Measurements from ENCODE around the gene CTDP1. TPM values are rescaled to one million over a fixed set of nuclear protein-coding genes. Genes with fewer than 3 reads are reported as not detected.

The CTDP1 gene
- total RNA-seq, 1 experiment from 2014 or later: 24.9 TPM

DNA sequence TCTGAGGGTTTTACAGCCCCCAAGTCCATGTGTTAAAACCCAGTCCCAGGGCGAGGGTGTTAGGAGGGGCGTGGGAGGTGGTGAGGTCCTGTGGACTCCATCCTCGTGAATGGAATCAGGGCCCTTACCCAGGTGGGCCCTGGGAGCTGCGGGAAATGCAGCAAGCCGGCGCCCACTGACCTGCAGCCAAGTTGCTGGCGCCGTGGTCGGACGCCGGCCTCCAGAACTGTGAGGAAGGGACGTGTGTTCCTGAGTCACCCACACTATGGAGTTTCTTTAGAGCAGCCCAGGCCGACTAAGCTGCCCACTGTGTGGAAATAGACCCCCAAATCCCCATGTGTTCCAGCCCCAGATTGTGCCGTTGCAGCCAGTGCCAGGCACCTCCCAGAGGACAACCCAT lies 26.4 kb downstream of the CTDP1 start:
- ATAC-seq (no peak), DNase-seq (ENCODE audit: low read depth, low spot score) (no peak)
- H3K27me3 ChIP-seq (ENCODE audit: insufficient read depth, low read length): no peaks in the 10 kb centered on the region
- ChIA-PET CTCF (no interaction called here), RAD21 (ENCODE audit: low non-redundant PET in 1 of 2, low total read pairs in 2 of 2, uncharacterized antibody in 2 of 2, unreplicated experiment in 2 of 2) (no interaction called here), POLR2A (no interaction called here)
- no peaks in the 10 kb centered on the region for H3K9me2 ChIP-seq (ENCODE audit: insufficient read depth)
- H3K79me2 ChIP-seq (ENCODE audit: insufficient read depth, low read length): peaks cover 18% of the 10 kb centered on the region
- H3K36me3 ChIP-seq (ENCODE audit: control insufficient read depth in 1 of 2, insufficient read depth in 2 of 2, low read length in 2 of 2): peaks cover 4 to 19% of the 10 kb centered on the region in 2 experiments; a peak in 3 of 4 replicates
- no peaks in the 10 kb centered on the region for H4K20me1 ChIP-seq (ENCODE audit: insufficient read depth)
- no peak overlapping the region for H3K4me2 ChIP-seq (ENCODE audit: low read length)
- no peak for TF ChIP-seq YY1 (IDR thresholded peaks at IDR 0.05; ENCODE audit: extremely low read depth, insufficient replicate concordance, low read depth, low read length)
- TF ChIP-seq EGR1 (IDR thresholded peaks at IDR 0.05; ENCODE audit: low read depth): no peak
- no peak for TF ChIP-seq CEBPB (IDR thresholded peaks at IDR 0.05; ENCODE audit: low read depth)
- no peak for TF ChIP-seq FOSL1 (IDR thresholded peaks at IDR 0.05; ENCODE audit: low read depth)
- TF ChIP-seq POLR2AphosphoS5 (IDR thresholded peaks at IDR 0.05; ENCODE audit: low read depth, low read length): no peak
- TF ChIP-seq, protein P1, sequence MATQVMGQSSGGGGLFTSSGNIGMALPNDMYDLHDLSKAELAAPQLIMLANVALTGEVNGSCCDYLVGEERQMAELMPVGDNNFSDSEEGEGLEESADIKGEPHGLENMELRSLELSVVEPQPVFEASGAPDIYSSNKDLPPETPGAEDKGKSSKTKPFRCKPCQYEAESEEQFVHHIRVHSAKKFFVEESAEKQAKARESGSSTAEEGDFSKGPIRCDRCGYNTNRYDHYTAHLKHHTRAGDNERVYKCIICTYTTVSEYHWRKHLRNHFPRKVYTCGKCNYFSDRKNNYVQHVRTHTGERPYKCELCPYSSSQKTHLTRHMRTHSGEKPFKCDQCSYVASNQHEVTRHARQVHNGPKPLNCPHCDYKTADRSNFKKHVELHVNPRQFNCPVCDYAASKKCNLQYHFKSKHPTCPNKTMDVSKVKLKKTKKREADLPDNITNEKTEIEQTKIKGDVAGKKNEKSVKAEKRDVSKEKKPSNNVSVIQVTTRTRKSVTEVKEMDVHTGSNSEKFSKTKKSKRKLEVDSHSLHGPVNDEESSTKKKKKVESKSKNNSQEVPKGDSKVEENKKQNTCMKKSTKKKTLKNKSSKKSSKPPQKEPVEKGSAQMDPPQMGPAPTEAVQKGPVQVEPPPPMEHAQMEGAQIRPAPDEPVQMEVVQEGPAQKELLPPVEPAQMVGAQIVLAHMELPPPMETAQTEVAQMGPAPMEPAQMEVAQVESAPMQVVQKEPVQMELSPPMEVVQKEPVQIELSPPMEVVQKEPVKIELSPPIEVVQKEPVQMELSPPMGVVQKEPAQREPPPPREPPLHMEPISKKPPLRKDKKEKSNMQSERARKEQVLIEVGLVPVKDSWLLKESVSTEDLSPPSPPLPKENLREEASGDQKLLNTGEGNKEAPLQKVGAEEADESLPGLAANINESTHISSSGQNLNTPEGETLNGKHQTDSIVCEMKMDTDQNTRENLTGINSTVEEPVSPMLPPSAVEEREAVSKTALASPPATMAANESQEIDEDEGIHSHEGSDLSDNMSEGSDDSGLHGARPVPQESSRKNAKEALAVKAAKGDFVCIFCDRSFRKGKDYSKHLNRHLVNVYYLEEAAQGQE (IDR thresholded peaks at IDR 0.05; ENCODE audit: low read depth): no peak
- TF ChIP-seq TCF7L2 (IDR thresholded peaks at IDR 0.05; ENCODE audit: borderline replicate concordance, extremely low read depth, insufficient read depth, insufficient read length): no peak
- TF ChIP-seq, protein P2, sequence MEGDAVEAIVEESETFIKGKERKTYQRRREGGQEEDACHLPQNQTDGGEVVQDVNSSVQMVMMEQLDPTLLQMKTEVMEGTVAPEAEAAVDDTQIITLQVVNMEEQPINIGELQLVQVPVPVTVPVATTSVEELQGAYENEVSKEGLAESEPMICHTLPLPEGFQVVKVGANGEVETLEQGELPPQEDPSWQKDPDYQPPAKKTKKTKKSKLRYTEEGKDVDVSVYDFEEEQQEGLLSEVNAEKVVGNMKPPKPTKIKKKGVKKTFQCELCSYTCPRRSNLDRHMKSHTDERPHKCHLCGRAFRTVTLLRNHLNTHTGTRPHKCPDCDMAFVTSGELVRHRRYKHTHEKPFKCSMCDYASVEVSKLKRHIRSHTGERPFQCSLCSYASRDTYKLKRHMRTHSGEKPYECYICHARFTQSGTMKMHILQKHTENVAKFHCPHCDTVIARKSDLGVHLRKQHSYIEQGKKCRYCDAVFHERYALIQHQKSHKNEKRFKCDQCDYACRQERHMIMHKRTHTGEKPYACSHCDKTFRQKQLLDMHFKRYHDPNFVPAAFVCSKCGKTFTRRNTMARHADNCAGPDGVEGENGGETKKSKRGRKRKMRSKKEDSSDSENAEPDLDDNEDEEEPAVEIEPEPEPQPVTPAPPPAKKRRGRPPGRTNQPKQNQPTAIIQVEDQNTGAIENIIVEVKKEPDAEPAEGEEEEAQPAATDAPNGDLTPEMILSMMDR (IDR thresholded peaks at IDR 0.05 in 2 of 3, conservative IDR thresholded peaks at IDR 0.05 in 1 of 3; ENCODE audit: borderline replicate concordance in 1 of 3, insufficient read depth in 1 of 3, low read depth in 2 of 3, low read length in 2 of 3): no peak
- no peak for TF ChIP-seq JUND (IDR thresholded peaks at IDR 0.05)
- TF ChIP-seq EZH2phosphoT487 (IDR thresholded peaks at IDR 0.05; ENCODE audit: borderline replicate concordance): no peak
- TF ChIP-seq CBX3 (IDR thresholded peaks at IDR 0.05; ENCODE audit: low read depth): no peak
- no peak for TF ChIP-seq POLR2A (IDR thresholded peaks at IDR 0.05; ENCODE audit: borderline replicate concordance, extremely low read depth, insufficient read depth, insufficient read length)
- TF ChIP-seq SP1 (IDR thresholded peaks at IDR 0.05; ENCODE audit: low read depth): no peak
- no peak for TF ChIP-seq ZFX (IDR thresholded peaks at IDR 0.05)
- no peak for TF ChIP-seq SIN3A (IDR thresholded peaks at IDR 0.05; ENCODE audit: low read depth)
- TF ChIP-seq, protein P3, sequence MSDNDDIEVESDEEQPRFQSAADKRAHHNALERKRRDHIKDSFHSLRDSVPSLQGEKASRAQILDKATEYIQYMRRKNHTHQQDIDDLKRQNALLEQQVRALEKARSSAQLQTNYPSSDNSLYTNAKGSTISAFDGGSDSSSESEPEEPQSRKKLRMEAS (IDR thresholded peaks at IDR 0.05): no peak
- no peak for TF ChIP-seq SRF (IDR thresholded peaks at IDR 0.05; ENCODE audit: low read depth)
- TF ChIP-seq RAD21 (IDR thresholded peaks at IDR 0.05; ENCODE audit: low read depth): no peak
- TF ChIP-seq, protein P4, sequence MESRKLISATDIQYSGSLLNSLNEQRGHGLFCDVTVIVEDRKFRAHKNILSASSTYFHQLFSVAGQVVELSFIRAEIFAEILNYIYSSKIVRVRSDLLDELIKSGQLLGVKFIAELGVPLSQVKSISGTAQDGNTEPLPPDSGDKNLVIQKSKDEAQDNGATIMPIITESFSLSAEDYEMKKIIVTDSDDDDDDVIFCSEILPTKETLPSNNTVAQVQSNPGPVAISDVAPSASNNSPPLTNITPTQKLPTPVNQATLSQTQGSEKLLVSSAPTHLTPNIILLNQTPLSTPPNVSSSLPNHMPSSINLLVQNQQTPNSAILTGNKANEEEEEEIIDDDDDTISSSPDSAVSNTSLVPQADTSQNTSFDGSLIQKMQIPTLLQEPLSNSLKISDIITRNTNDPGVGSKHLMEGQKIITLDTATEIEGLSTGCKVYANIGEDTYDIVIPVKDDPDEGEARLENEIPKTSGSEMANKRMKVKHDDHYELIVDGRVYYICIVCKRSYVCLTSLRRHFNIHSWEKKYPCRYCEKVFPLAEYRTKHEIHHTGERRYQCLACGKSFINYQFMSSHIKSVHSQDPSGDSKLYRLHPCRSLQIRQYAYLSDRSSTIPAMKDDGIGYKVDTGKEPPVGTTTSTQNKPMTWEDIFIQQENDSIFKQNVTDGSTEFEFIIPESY (IDR thresholded peaks at IDR 0.05; ENCODE audit: extremely low read depth, insufficient replicate concordance, low read length): no peak
- TF ChIP-seq, protein P5, sequence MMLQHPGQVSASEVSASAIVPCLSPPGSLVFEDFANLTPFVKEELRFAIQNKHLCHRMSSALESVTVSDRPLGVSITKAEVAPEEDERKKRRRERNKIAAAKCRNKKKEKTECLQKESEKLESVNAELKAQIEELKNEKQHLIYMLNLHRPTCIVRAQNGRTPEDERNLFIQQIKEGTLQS (IDR thresholded peaks at IDR 0.05): no peak
- no peak overlapping the region for H3K27ac ChIP-seq (ENCODE audit: low read depth, low read length)
- H3K9me3 ChIP-seq (ENCODE audit: control insufficient read depth in 1 of 2, insufficient read depth in 1 of 2, low read depth in 1 of 2, low read length in 2 of 2): no peaks in the 10 kb centered on the region
- BruUV-seq (replicated peaks): no TSS peak
- no peak overlapping the region for H3K9ac ChIP-seq (ENCODE audit: low read length)
- intact Hi-C loops (cut with micrococcal nuclease): no loop called here
- no peaks in the 10 kb centered on the region for H3K4me1 ChIP-seq (ENCODE audit: control insufficient read depth in 1 of 2, insufficient read depth in 2 of 2, low read length in 2 of 2)
- no peak overlapping the region for H3K4me3 ChIP-seq (replicated peaks in 1 of 2; ENCODE audit: low read depth in 1 of 2, low read length in 2 of 2)
- H2AFZ ChIP-seq (ENCODE audit: low read depth, low read length, poor library complexity, severe bottlenecking): no peak overlapping the region
